H9 (cell line): ENCODE data around the gene GABRB3. TPM values are rescaled to one million over a fixed set of nuclear protein-coding genes. Genes with fewer than 3 reads are reported as not detected.

Source experiments
- DNase-seq: peaks from one replicate; pipeline ENCODE4 v3.0.0-alpha.2; 2017
- H2AFZ ChIP-seq: one replicate; pipeline ENCODE4 v1.6.1; 2013; ENCODE audit warnings: mild to moderate bottlenecking, low read length, control low read depth, moderate library complexity
- H2AK5ac ChIP-seq: 2 replicates; pipeline ENCODE4 v1.6.1; 2013; ENCODE audit warnings: low read length, control low read depth, mixed read lengths; ENCODE audit not compliant: insufficient read length
- H2BK120ac ChIP-seq: one replicate; pipeline ENCODE4 v1.6.1; 2013; ENCODE audit warnings: low read depth, mild to moderate bottlenecking, low read length, control low read depth, inconsistent platforms; ENCODE audit not compliant: poor library complexity, severe bottlenecking
- H2BK12ac ChIP-seq: 2 replicates; pipeline ENCODE4 v1.6.1; 2013; ENCODE audit warnings: low read length, control low read depth, mixed read lengths, low read depth; ENCODE audit not compliant: insufficient read length
- H2BK15ac ChIP-seq: 2 replicates; pipeline ENCODE4 v1.6.1; 2013; ENCODE audit warnings: low read depth, low read length, control low read depth
- H2BK20ac ChIP-seq: one replicate; pipeline ENCODE4 v1.6.1; 2013; ENCODE audit warnings: low read depth, mild to moderate bottlenecking, low read length, control low read depth, inconsistent platforms; ENCODE audit not compliant: poor library complexity, severe bottlenecking
- H2BK5ac ChIP-seq: 2 replicates; pipeline ENCODE4 v1.6.1; 2013; ENCODE audit warnings: low read length, control low read depth, mixed read lengths; ENCODE audit not compliant: insufficient read length
- H3K14ac ChIP-seq: 2 replicates; pipeline ENCODE4 v1.6.1; 2013; ENCODE audit warnings: low read length, control low read depth; ENCODE audit not compliant: insufficient read depth
- H3K18ac ChIP-seq: 2 replicates; pipeline ENCODE4 v1.6.1; 2013; ENCODE audit warnings: low read depth, mild to moderate bottlenecking, mixed read lengths, low read length, control low read depth; ENCODE audit not compliant: insufficient read length
- H3K23ac ChIP-seq: 2 replicates; pipeline ENCODE4 v1.6.1; 2013; ENCODE audit warnings: low read length, control low read depth, mixed read lengths, low read depth; ENCODE audit not compliant: insufficient read length
- H3K23me2 ChIP-seq: 2 replicates; pipeline ENCODE4 v1.6.1; 2013; ENCODE audit warnings: low read depth, mild to moderate bottlenecking, mixed read lengths, low read length, control low read depth; ENCODE audit not compliant: insufficient read length, poor library complexity, severe bottlenecking
- H3K27ac ChIP-seq: 2 replicates; pipeline ENCODE4 v1.5.1; 2013; ENCODE audit warnings: low read length, control low read depth, mixed read lengths, low read depth; ENCODE audit not compliant: insufficient read length
- H3K27me3 ChIP-seq: 2 replicates; pipeline ENCODE4 v1.6.1; 2013; ENCODE audit warnings: low read length, control low read depth, inconsistent platforms; ENCODE audit not compliant: insufficient read depth
- H3K4ac ChIP-seq: 2 replicates; pipeline ENCODE4 v1.6.1; 2013; ENCODE audit warnings: low read depth, mild to moderate bottlenecking, control low read depth, inconsistent platforms, low read length, moderate library complexity
- H3K4me1 ChIP-seq: 2 replicates; pipeline ENCODE4 v1.6.1; 2013; ENCODE audit warnings: low read length, control low read depth, inconsistent platforms; ENCODE audit not compliant: insufficient read depth
- H3K4me2 ChIP-seq: 2 replicates; pipeline ENCODE4 v1.6.1; 2013; ENCODE audit warnings: low read length, control low read depth, mixed read lengths; ENCODE audit not compliant: insufficient read length, insufficient read depth
- H3K56ac ChIP-seq: 2 replicates; pipeline ENCODE4 v1.6.1; 2013; ENCODE audit warnings: low read depth, mild to moderate bottlenecking, mixed read lengths, low read length, control low read depth; ENCODE audit not compliant: insufficient read length
- H3K79me1 ChIP-seq: 2 replicates; pipeline ENCODE4 v1.6.1; 2013; ENCODE audit warnings: low read depth, mild to moderate bottlenecking, moderate library complexity, low read length, control low read depth, inconsistent platforms; ENCODE audit not compliant: insufficient read depth, poor library complexity, severe bottlenecking
- H3K79me2 ChIP-seq: 2 replicates; pipeline ENCODE4 v1.6.1; 2013; ENCODE audit warnings: low read length, control low read depth, inconsistent platforms; ENCODE audit not compliant: insufficient read depth
- H3K9ac ChIP-seq: 2 replicates; pipeline ENCODE4 v1.6.1; 2013; ENCODE audit warnings: low read length, control low read depth, mixed read lengths; ENCODE audit not compliant: insufficient read length; ENCODE audit errors: extremely low read depth
- H3K9me3 ChIP-seq: one replicate; pipeline ENCODE4 v1.6.1; 2013; ENCODE audit warnings: low read depth, low read length, inconsistent platforms; ENCODE audit not compliant: control insufficient read depth
- H3T11ph ChIP-seq: one replicate; pipeline ENCODE4 v1.6.1; 2013; ENCODE audit warnings: mild to moderate bottlenecking, low read length, control low read depth, inconsistent platforms
- H4K20me1 ChIP-seq: one replicate; pipeline ENCODE4 v1.6.1; 2013; ENCODE audit not compliant: control insufficient read depth, insufficient read length, insufficient read depth
- H4K5ac ChIP-seq: 2 replicates; pipeline ENCODE4 v1.6.1; 2013; ENCODE audit warnings: low read depth, mild to moderate bottlenecking, mixed read lengths, low read length, control low read depth; ENCODE audit not compliant: insufficient read length
- H4K8ac ChIP-seq: replicated peaks from 2 replicates; pipeline ENCODE4 v1.6.1; 2013; ENCODE audit warnings: low read length, control low read depth, mixed read lengths, low read depth; ENCODE audit not compliant: insufficient read length
- H4K91ac ChIP-seq: 2 replicates; pipeline ENCODE4 v1.6.1; 2013; ENCODE audit warnings: low read depth, mild to moderate bottlenecking, moderate library complexity, mixed read lengths, low read length, control low read depth; ENCODE audit not compliant: insufficient read length
- H3K27ac Mint-ChIP-seq, 3 experiments: 2 replicates in 2 of 3; 3 replicates in 1 of 3; pipeline ENCODE4 v1.8.0; 2020 to 2021; ENCODE audit warnings: mixed read lengths in 3 of 3, mild to moderate bottlenecking in 1 of 3, moderate library complexity in 1 of 3
- H3K27me3 Mint-ChIP-seq: 2 replicates; pipeline ENCODE4 v1.8.0; 2021; ENCODE audit warnings: low read depth, mild to moderate bottlenecking, moderate library complexity, mixed read lengths
- H3K36me3 Mint-ChIP-seq, 3 experiments: 2 replicates in 2 of 3; 3 replicates in 1 of 3; pipeline ENCODE4 v1.8.0; 2020 to 2021; ENCODE audit warnings: low read depth in 3 of 3, mixed read lengths in 3 of 3; ENCODE audit not compliant: insufficient read depth in 1 of 3
- H3K4me1 Mint-ChIP-seq, 2 experiments: 2 replicates each; pipeline ENCODE4 v1.8.0; 2020; ENCODE audit warnings: mixed read lengths in 2 of 2
- H3K4me3 Mint-ChIP-seq, 2 experiments: 2 replicates in 1 of 2; 3 replicates in 1 of 2; pipeline ENCODE4 v1.8.0; 2020 to 2021; ENCODE audit warnings: mild to moderate bottlenecking in 2 of 2, mixed read lengths in 2 of 2, moderate library complexity in 1 of 2
- H3K9me3 Mint-ChIP-seq, 2 experiments: 2 replicates in 1 of 2; 3 replicates in 1 of 2; pipeline ENCODE4 v1.8.0; 2020; ENCODE audit warnings: mild to moderate bottlenecking in 2 of 2, mixed read lengths in 2 of 2, moderate library complexity in 1 of 2
- CTCF ChIP-seq: fragments of 200-600 bp; sonication (generic); conservative IDR thresholded peaks from 3 replicates; pipeline ENCODE4 v1.8.0; 2021; ENCODE audit warnings: antibody characterized with exemption, mild to moderate bottlenecking
- WGBS: extraction: QIAGEN DNeasy Blood & Tissue Kit; methylation state at CpG from one replicate; pipeline ENCODE4 v1.1.7; 2013; ENCODE audit warnings: missing lambda C conversion rate, low lambda C conversion rate, mixed read lengths; ENCODE audit not compliant: insufficient read length; ENCODE audit errors: extremely low coverage; 5-methylcytosine and 5-hydroxymethylcytosine counted together
- total RNA-seq: library from RNA; stranded (reverse); gene quantifications from 2 replicates; pipeline ENCODE4 v1.2.1, GENCODE V29; 2021

The GABRB3 gene
- total RNA-seq, 1 experiment from 2014 or later = 98.2 TPM

DNA sequence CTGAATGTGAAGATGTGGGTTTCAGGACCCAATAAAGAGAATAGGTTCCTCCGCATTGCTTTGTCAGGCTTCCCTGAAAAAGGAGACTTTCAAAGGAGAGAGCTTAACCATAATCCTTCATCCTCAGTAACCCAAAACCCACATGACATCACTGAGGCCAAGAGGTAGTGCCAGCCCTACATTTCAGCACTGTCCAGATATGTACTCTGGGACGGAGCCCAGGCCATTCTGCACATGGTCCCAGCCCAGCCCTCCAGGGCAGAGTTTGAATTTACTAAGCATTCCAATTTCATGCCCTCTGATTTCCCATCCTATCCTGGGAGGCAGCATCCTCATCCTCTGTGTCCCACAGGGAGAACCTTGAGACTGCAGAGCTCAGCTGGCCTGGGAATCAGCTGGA is 210.5 kb downstream of the GABRB3 start:
- Histone ChIP-seq H3K27me3 (no peaks in the 10 kb centered on the region), H4K5ac (no peak overlapping the region), H2AK5ac (no peak overlapping the region), H3K79me1 (no peaks in the 10 kb centered on the region), H3K9me3 (no peaks in the 10 kb centered on the region), H3K4ac (no peak overlapping the region), H3K4me2 (no peak overlapping the region), H2BK20ac (no peak overlapping the region), H2BK5ac (no peak overlapping the region), H3K23ac (no peak overlapping the region), H3K14ac (no peak overlapping the region), H2BK15ac (no peak overlapping the region), H2AFZ (no peak overlapping the region), H3K27ac (no peak overlapping the region), H4K91ac (no peak overlapping the region), H4K8ac (no peak overlapping the region), H3K9ac (no peak overlapping the region), H3K79me2 (no peaks in the 10 kb centered on the region), H3K18ac (no peak overlapping the region), H3K23me2 (no peaks in the 10 kb centered on the region), H3K4me1 (no peaks in the 10 kb centered on the region), H2BK12ac (no peak overlapping the region), H2BK120ac (no peak overlapping the region), H4K20me1 (no peaks in the 10 kb centered on the region), H3K56ac (no peak overlapping the region), H3T11ph (no peak overlapping the region)
- H3K27ac Mint-ChIP-seq = peak overlapping the region in 1 of 3 experiments; percentile 49; a peak in 2 of 7 replicates
- no CpG with 5 or more reads among the region's 2 CpGs for WGBS
- no peaks in the 10 kb centered on the region for H3K27me3 Mint-ChIP-seq
- no peak for DNase-seq
- peaks cover 42 to 60% (median 51%) of the 10 kb centered on the region in 3 experiments; a peak in 6 of 7 replicates for H3K36me3 Mint-ChIP-seq
- H3K4me1 Mint-ChIP-seq = peaks cover 14 to 33% of the 10 kb centered on the region in 2 experiments
- H3K4me3 Mint-ChIP-seq = no peak overlapping the region
- TF ChIP-seq CTCF = no peak
- H3K9me3 Mint-ChIP-seq = no peaks in the 10 kb centered on the region
